CD8-positive, alpha-beta memory T cell (primary cell): Measurements from ENCODE around the gene HID1. TPM values are rescaled to one million over a fixed set of nuclear protein-coding genes. Genes with fewer than 3 reads are reported as not detected.

ENCODE experiments used
- CTCF ChIA-PET: fragments of 350-600 bp; sonication (Branson Sonifier 250); formaldehyde crosslinking; loops from one replicate; lab custom pipeline; 2021; ENCODE audit warnings: antibody characterized with exemption; lab: Charles Lee
- POLR2A ChIA-PET: fragments of 350-600 bp; sonication (Branson Sonifier 250); formaldehyde crosslinking; loops from one replicate; lab custom pipeline; 2021; ENCODE audit warnings: antibody characterized with exemption; lab: Charles Lee
- DNase-seq, 5 donors: peaks; one replicate each; pipeline versions ENCODE4 v3.0.0 to v3.0.0-alpha.2; 2020 to 2022; ENCODE audit warnings: mixed read lengths in 1 of 5
- H3K27ac ChIP-seq: one replicate; pipeline ENCODE4 v1.7.0; 2013; ENCODE audit warnings: low read depth, mild to moderate bottlenecking, low read length, moderate library complexity
- H3K27me3 ChIP-seq: 2 replicates; pipeline ENCODE4 v1.7.0; 2013; ENCODE audit warnings: low read length, mild to moderate bottlenecking; ENCODE audit not compliant: insufficient read depth, poor library complexity, severe bottlenecking
- H3K36me3 ChIP-seq: 2 replicates; pipeline ENCODE4 v1.7.0; 2013; ENCODE audit warnings: mild to moderate bottlenecking, low read length, moderate library complexity; ENCODE audit not compliant: insufficient read depth
- H3K4me1 ChIP-seq: 2 replicates; pipeline ENCODE4 v1.7.0; 2013; ENCODE audit warnings: mild to moderate bottlenecking, low read length, moderate library complexity; ENCODE audit not compliant: insufficient read depth
- H3K4me3 ChIP-seq: 2 replicates; pipeline ENCODE4 v1.7.0; 2013; ENCODE audit warnings: mild to moderate bottlenecking, low read length
- H3K9me3 ChIP-seq: 2 replicates; pipeline ENCODE4 v1.7.0; 2013; ENCODE audit warnings: mild to moderate bottlenecking, low read length
- H3K27ac Mint-ChIP-seq, 8 donors: one replicate each; pipeline ENCODE4 v1.8.0; 2020 to 2021; ENCODE audit warnings: mixed read lengths in 8 of 8, mild to moderate bottlenecking in 6 of 8, inconsistent platforms in 3 of 8, moderate library complexity in 3 of 8
- H3K27me3 Mint-ChIP-seq, 2 donors: one replicate each; pipeline ENCODE4 v1.8.0; 2020 to 2021; ENCODE audit warnings: mixed read lengths in 2 of 2, mild to moderate bottlenecking in 1 of 2, moderate library complexity in 1 of 2
- H3K36me3 Mint-ChIP-seq, 3 donors: one replicate each; pipeline ENCODE4 v1.8.0; 2020 to 2021; ENCODE audit warnings: mixed read lengths in 3 of 3, inconsistent platforms in 1 of 3, mild to moderate bottlenecking in 1 of 3
- H3K4me1 Mint-ChIP-seq, 3 donors: one replicate each; pipeline ENCODE4 v1.8.0; 2020 to 2021; ENCODE audit warnings: mixed read lengths in 3 of 3, inconsistent platforms in 1 of 3, mild to moderate bottlenecking in 1 of 3
- H3K4me3 Mint-ChIP-seq, 7 donors: one replicate each; pipeline ENCODE4 v1.8.0; 2020 to 2021; ENCODE audit warnings: mixed read lengths in 7 of 7, mild to moderate bottlenecking in 6 of 7, moderate library complexity in 4 of 7, inconsistent platforms in 2 of 7
- H3K9me3 Mint-ChIP-seq, 5 donors: one replicate each; pipeline ENCODE4 v1.8.0; 2020 to 2022; ENCODE audit warnings: mixed read lengths in 5 of 5, mild to moderate bottlenecking in 3 of 5, moderate library complexity in 2 of 5, inconsistent platforms in 1 of 5
- polyA plus RNA-seq: library from polyadenylated mRNA; unstranded; fragments of 300-500 nt; fragmentation: Illumina TruSeq; gene quantifications from one replicate; pipeline ENCODE4 v1.2.3, GENCODE V29; 2021
- total RNA-seq, 2 experiments: library from RNA; stranded (reverse); gene quantifications; one replicate each; pipeline ENCODE4 v1.2.3, GENCODE V29; 2021

HID1 gene
- total and polyA plus RNA-seq, 3 experiments from 2014 or later: 0.91 to 5.2 (median 2.3) TPM

GRCh38 chr17:74995847-74996246 lies 23.3 kb upstream of the HID1 start:
- Histone ChIP-seq H3K27ac (no peak overlapping the region), H3K4me1 (no peaks in the 10 kb centered on the region), H3K27me3 (no peaks in the 10 kb centered on the region), H3K36me3 (no peaks in the 10 kb centered on the region), H3K4me3 (no peak overlapping the region), H3K9me3 (no peaks in the 10 kb centered on the region)
- peaks cover 0 to 4% of the 10 kb centered on the region in 2 donors for H3K27me3 Mint-ChIP-seq
- H3K4me3 Mint-ChIP-seq: no peak overlapping the region
- H3K27ac Mint-ChIP-seq: no peak overlapping the region
- H3K4me1 Mint-ChIP-seq: no peaks in the 10 kb centered on the region
- ChIA-PET POLR2A (no interaction called here), CTCF (no interaction called here)
- no peak for DNase-seq
- H3K9me3 Mint-ChIP-seq: no peaks in the 10 kb centered on the region
- no peaks in the 10 kb centered on the region for H3K36me3 Mint-ChIP-seq

- Mint-ChIP-seq H3K4me1 (no peaks in the 10 kb centered on the region), H3K27ac (no peak overlapping the region), H3K9me3 (no peaks in the 10 kb centered on the region), H3K36me3 (no peaks in the 10 kb centered on the region), H3K4me3 (no peak overlapping the region), H3K27me3 (peaks cover 0 to 4% of the 10 kb centered on the region in 2 donors)
- Histone ChIP-seq H3K9me3 (no peaks in the 10 kb centered on the region), H3K4me1 (no peaks in the 10 kb centered on the region), H3K27me3 (no peaks in the 10 kb centered on the region), H3K36me3 (no peaks in the 10 kb centered on the region), H3K4me3 (no peak overlapping the region), H3K27ac (no peak overlapping the region)
- no peak for DNase-seq
- ChIA-PET POLR2A (no interaction called here), CTCF (interaction anchor here (0.9 to 1.2 kb wide), 3 partner anchors 18 to 37 kb away, joined by 3 to 4 read pairs (median 4); partner anchors contain the start of gene MRPL58)
These were observed 21.9 kb upstream of the HID1 start for GRCh38 chr17:74994440-74994839.

DNA sequence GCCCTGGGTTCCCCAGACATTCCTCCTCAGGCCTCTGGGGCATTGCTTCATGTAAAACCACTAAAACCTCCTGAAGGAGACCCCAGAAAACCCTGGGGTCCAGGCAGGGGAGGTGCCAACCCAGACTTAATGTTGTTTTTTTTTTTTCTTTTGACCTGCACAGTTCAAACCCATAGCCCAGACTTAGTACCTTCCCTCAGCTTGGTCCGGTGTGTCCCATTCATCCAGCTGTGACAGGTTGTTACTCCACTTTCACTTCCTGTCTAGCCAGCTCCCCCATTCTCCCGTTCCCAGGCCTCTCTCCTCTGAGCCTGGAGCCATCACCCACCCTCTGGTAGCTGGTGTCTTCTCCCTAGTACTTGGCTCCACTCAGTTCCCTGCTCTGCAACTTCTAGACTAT lies 19.7 kb upstream of the HID1 start:
- H3K36me3 Mint-ChIP-seq: peaks cover 0 to under 1% (median 0%) of the 10 kb centered on the region in 3 donors
- ChIA-PET CTCF (interaction anchor here (1.1 kb wide), 1 partner anchor 30 kb away, joined by 3 read pairs; no protein-coding TSS in a partner anchor), POLR2A (no interaction called here)
- Histone ChIP-seq H3K9me3 (no peaks in the 10 kb centered on the region), H3K27ac (no peak overlapping the region), H3K36me3 (no peaks in the 10 kb centered on the region), H3K27me3 (no peaks in the 10 kb centered on the region), H3K4me3 (no peak overlapping the region), H3K4me1 (no peaks in the 10 kb centered on the region)
- H3K27ac Mint-ChIP-seq: no peak overlapping the region
- peaks cover 1 to 2% of the 10 kb centered on the region in 2 donors for H3K27me3 Mint-ChIP-seq
- peak overlapping the region in 1 of 7 donors; percentile 32 for H3K4me3 Mint-ChIP-seq
- no peaks in the 10 kb centered on the region for H3K9me3 Mint-ChIP-seq
- DNase-seq: no peak
- peaks cover 1 to 6% (median 2%) of the 10 kb centered on the region in 3 donors for H3K4me1 Mint-ChIP-seq

DNA sequence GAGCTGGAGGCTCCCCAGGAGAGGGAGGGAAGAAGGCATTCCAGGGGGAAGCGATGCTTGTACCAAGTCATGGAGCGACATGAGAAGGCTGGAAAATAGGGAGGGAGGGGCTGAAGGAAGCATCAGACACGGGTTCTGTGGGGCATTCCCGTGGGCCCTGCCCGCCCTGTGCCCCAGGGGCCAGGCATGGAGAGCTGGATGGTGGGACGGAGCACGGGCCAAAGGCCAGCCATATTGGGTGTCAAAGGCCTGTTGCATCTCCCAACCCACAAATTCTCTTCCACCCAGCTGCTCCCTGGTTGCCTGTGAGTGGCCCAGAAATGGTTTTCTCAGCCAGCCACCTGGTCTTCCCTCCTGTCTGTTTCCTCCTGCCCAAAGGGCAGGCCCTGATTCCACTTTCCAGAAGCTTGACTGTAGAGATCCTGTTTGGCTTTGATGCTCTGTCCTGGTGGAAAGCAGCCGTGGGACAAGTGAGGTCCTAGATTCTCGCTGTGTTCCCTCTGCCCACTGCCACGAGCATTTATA lies 18.1 kb upstream of the HID1 start:
- peaks cover 4% of the 10 kb centered on the region for H3K4me1 ChIP-seq
- no peak overlapping the region for H3K4me3 ChIP-seq
- H3K27me3 ChIP-seq: no peaks in the 10 kb centered on the region
- Mint-ChIP-seq H3K27ac (peak overlapping the region in 1 of 8 donors; percentile 69), H3K4me3 (no peak overlapping the region), H3K27me3 (peaks cover 0 to 3% of the 10 kb centered on the region in 2 donors), H3K36me3 (peaks cover 0 to 1% (median 0%) of the 10 kb centered on the region in 3 donors), H3K9me3 (no peaks in the 10 kb centered on the region), H3K4me1 (peaks cover 4 to 14% (median 11%) of the 10 kb centered on the region in 3 donors)
- CTCF ChIA-PET: interaction anchor here (0.8 to 1.5 kb wide), 3 partner anchors 30 to 211 kb away, joined by 3 to 5 read pairs (median 4); no protein-coding TSS in a partner anchor
- no peaks in the 10 kb centered on the region for H3K36me3 ChIP-seq
- no peaks in the 10 kb centered on the region for H3K9me3 ChIP-seq
- POLR2A ChIA-PET: no interaction called here
- H3K27ac ChIP-seq: no peak overlapping the region
- DNase-seq: no peak

- H3K4me3 ChIP-seq: peak overlapping the region; percentile 9
- H3K27ac ChIP-seq: peak overlapping the region; percentile 54
- Mint-ChIP-seq H3K4me3 (peak overlapping the region; percentile 52 to 89 (median 75)), H3K9me3 (no peaks in the 10 kb centered on the region), H3K36me3 (peaks cover 0 to 1% (median 0%) of the 10 kb centered on the region in 3 donors), H3K4me1 (peaks cover 4 to 14% (median 11%) of the 10 kb centered on the region in 3 donors), H3K27ac (peak overlapping the region in 2 of 8 donors; percentile 10 to 27), H3K27me3 (peaks cover 0 to 3% of the 10 kb centered on the region in 2 donors)
- peak in 3 of 5 donors; percentile 10 to 55 (median 23) for DNase-seq
- ChIA-PET CTCF (interaction anchor here (0.9 to 2.4 kb wide), 10 partner anchors 11 to 72 kb away, joined by 3 to 18 read pairs (median 4); partner anchors contain the start of genes HID1 and MRPL58), POLR2A (interaction anchor here (1.0 to 1.8 kb wide), 2 partner anchors 24 to 46 kb away, joined by 6 read pairs; no protein-coding TSS in a partner anchor)
- no peaks in the 10 kb centered on the region for H3K27me3 ChIP-seq
- H3K36me3 ChIP-seq: no peaks in the 10 kb centered on the region
- no peaks in the 10 kb centered on the region for H3K9me3 ChIP-seq
- peaks cover 4% of the 10 kb centered on the region for H3K4me1 ChIP-seq
These were observed 15.6 kb upstream of the HID1 start for GRCh38 chr17:74987909-74988711.

DNA sequence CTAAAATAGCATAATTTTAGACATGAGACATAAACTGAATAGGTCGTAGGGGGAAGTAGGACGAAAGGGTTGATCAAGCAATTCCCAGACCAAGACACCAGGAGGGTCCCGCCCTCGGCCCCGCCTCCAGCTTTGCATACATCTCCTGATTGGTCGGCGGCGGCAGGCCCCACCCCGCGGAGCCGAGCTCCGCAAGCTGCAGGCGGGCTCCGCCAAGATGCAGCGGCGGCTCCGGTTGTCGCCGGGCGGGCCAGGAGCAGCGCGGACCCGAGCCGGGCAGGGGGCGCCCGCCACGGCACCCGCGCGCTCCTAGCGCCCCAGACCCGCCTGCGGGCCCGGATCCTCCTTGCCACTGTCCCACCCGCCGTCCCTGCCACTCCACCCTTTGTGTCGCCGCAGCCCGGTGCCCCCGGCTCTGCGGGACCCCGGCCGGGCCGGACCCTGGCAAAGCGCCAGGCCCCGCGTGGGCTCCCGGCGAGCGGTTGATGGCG lies 14.9 kb upstream of the HID1 start, which contains the start of gene CDR2L:
CDR2L (plus strand) TSS at position 215 of the 491 bp plus-strand sequence. CDS start 412 bp downstream, outside the sequence.
- Histone ChIP-seq H3K27me3 (no peaks in the 10 kb centered on the region), H3K4me1 (peaks cover 4% of the 10 kb centered on the region), H3K9me3 (no peaks in the 10 kb centered on the region), H3K36me3 (no peaks in the 10 kb centered on the region), H3K4me3 (peak within 1 kb of the TSS; percentile 9), H3K27ac (peak within 1 kb of the TSS; percentile 54)
- no peaks in the 10 kb centered on the region for H3K9me3 Mint-ChIP-seq
- peak within 1 kb of the TSS in 6 of 8 donors; percentile 32 to 72 (median 44) for H3K27ac Mint-ChIP-seq
- peaks cover 0 to 1% (median 0%) of the 10 kb centered on the region in 3 donors for H3K36me3 Mint-ChIP-seq
- peaks cover 4 to 18% (median 11%) of the 10 kb centered on the region in 3 donors for H3K4me1 Mint-ChIP-seq
- ChIA-PET POLR2A (interaction anchor here (1.0 to 1.8 kb wide), 2 partner anchors 24 to 47 kb away, joined by 6 read pairs; no protein-coding TSS in a partner anchor), CTCF (interaction anchor here (0.6 to 2.4 kb wide), 10 partner anchors 11 to 73 kb away, joined by 3 to 18 read pairs (median 4); partner anchors contain the start of genes HID1 and MRPL58)
- peak within 1 kb of the TSS; percentile 80 to 93 (median 89) for H3K4me3 Mint-ChIP-seq
- peak; percentile 88 to 93 (median 92) for DNase-seq
- peaks cover 0 to 3% of the 10 kb centered on the region in 2 donors for H3K27me3 Mint-ChIP-seq

- H3K4me1 ChIP-seq: peaks cover 12% of the 10 kb centered on the region
- no peaks in the 10 kb centered on the region for H3K9me3 ChIP-seq
- H3K27me3 ChIP-seq: no peaks in the 10 kb centered on the region
- no peaks in the 10 kb centered on the region for H3K36me3 ChIP-seq
- Mint-ChIP-seq H3K36me3 (peaks cover 0 to 1% (median 0%) of the 10 kb centered on the region in 3 donors), H3K27me3 (peaks cover 2 to 3% of the 10 kb centered on the region in 2 donors), H3K9me3 (no peaks in the 10 kb centered on the region), H3K27ac (no peak overlapping the region), H3K4me1 (peaks cover 12 to 29% (median 20%) of the 10 kb centered on the region in 3 donors), H3K4me3 (peak overlapping the region in 1 of 7 donors; percentile 90)
- no peak overlapping the region for H3K27ac ChIP-seq
- POLR2A ChIA-PET: no interaction called here
- CTCF ChIA-PET: interaction anchor here (2.4 kb wide), 1 partner anchor 26 kb away, joined by 9 read pairs; the partner anchor contains the start of gene MRPL58
- DNase-seq: no peak
- no peak overlapping the region for H3K4me3 ChIP-seq
These were observed 13.6 kb upstream of the HID1 start for GRCh38 chr17:74986206-74986576.
